Inferior parietal cortex (tissue), 1 donor: Measurements from ENCODE around the gene TSPAN3.

Experiments
- DNase-seq: peaks from one replicate; pipeline ENCODE4 v3.0.0-alpha.2; 2016; ENCODE audit errors: extremely low spot score

The TSPAN3 gene

GRCh38 chr15:77033729-77034671, 36.9 kb downstream of the TSPAN3 start:
- DNase-seq, result no peak

- no peak for DNase-seq
Observed at GRCh38 chr15:77033417-77033728, 37.5 kb downstream of the TSPAN3 start.

- no peak for DNase-seq
Observed at GRCh38 chr15:77032647-77033416, 38.1 kb downstream of the TSPAN3 start.

- no peak for DNase-seq
Observed at GRCh38 chr15:77032052-77032646, 38.8 kb downstream of the TSPAN3 start.

GRCh38 chr15:77031376-77032050, 39.4 kb downstream of the TSPAN3 start:
- DNase-seq, result no peak

- DNase-seq, result no peak
Observed at GRCh38 chr15:77030928-77031375, 40.0 kb downstream of the TSPAN3 start.

- no peak for DNase-seq
Observed at GRCh38 chr15:77030048-77030927, 40.6 kb downstream of the TSPAN3 start.

- DNase-seq, result no peak
Observed at GRCh38 chr15:77029166-77030047, 41.5 kb downstream of the TSPAN3 start.

GRCh38 chr15:77028451-77029165, 42.3 kb downstream of the TSPAN3 start:
- no peak for DNase-seq

- no peak for DNase-seq
Observed at GRCh38 chr15:77027697-77028450, 43.0 kb downstream of the TSPAN3 start.

- no peak for DNase-seq
Observed at GRCh38 chr15:77027111-77027696, 43.7 kb downstream of the TSPAN3 start.

- no peak for DNase-seq
Observed at GRCh38 chr15:77026501-77027110, 44.3 kb downstream of the TSPAN3 start.

GRCh38 chr15:77025941-77026411, 44.9 kb downstream of the TSPAN3 start:
- DNase-seq, result no peak

- DNase-seq, result no peak
Observed at GRCh38 chr15:77025083-77025901, 45.6 kb downstream of the TSPAN3 start.

- peak; percentile 77 for DNase-seq
Observed at GRCh38 chr15:77024273-77025082, 46.4 kb downstream of the TSPAN3 start.
